Measurements from ENCODE around the gene PRKCH.

PRKCH gene

GRCh38 chr14:61562321-61563161, 241.2 kb downstream of the PRKCH start:
- peak; percentile 69 for DNase-seq (ENCODE audit: low spot score)
- peaks cover 5% of the 10 kb centered on the region for H3K9me3 Mint-ChIP-seq
- peaks cover 2% of the 10 kb centered on the region for H3K36me3 Mint-ChIP-seq (ENCODE audit: low read depth)
- peaks cover 20% of the 10 kb centered on the region for H3K4me1 Mint-ChIP-seq (ENCODE audit: low read depth)
- peaks cover 17% of the 10 kb centered on the region for H3K27me3 Mint-ChIP-seq (ENCODE audit: low read depth)
- H3K4me3 Mint-ChIP-seq: no peak overlapping the region
- no peak overlapping the region for H3K27ac Mint-ChIP-seq

- Mint-ChIP-seq H3K4me1 (ENCODE audit: low read depth) (peaks cover 25% of the 10 kb centered on the region), H3K27ac (no peak overlapping the region), H3K36me3 (ENCODE audit: low read depth) (peaks cover 2% of the 10 kb centered on the region), H3K27me3 (ENCODE audit: low read depth) (peaks cover 21% of the 10 kb centered on the region), H3K9me3 (peaks cover 5% of the 10 kb centered on the region), H3K4me3 (no peak overlapping the region)
- DNase-seq (ENCODE audit: low spot score): no peak
These were observed 241.8 kb downstream of the PRKCH start for GRCh38 chr14:61563162-61563511.

DNA sequence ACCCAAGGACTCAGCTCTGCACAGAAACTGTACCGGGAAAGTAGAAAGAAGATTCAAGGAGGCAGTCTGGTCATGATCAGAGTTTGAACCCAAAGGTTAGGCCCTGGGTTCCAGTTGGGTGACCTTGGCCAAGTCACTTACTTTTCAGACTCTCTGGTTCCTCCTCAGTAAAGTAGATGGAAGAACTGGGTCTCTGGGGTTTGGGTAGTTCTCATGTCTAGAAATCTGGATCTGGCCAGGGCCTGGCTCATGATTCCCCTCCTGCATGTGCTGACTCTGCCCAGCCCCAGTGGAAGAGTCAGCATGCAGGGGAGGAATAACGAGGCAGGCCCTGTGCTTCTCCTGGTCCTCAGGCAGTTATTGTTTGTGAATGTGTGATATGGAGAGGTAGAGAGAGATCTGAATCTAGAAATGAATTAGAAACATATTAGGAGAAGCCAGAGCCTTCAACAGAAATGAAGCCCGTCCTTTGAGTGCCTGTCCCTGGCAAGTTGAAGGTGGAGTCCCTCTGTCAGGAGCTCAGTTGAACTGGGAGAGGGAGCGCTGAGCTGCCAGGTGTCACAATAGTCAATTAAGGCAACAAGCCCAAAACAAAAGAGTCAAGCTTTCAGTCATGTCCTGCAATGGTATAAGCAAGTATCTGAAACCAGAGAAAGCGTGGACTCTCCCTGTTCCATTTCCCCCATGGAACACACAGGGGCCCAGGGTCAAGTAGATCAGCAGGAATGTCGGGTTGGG, 242.7 kb downstream of the PRKCH start:
- H3K9me3 Mint-ChIP-seq: peaks cover 5% of the 10 kb centered on the region
- DNase-seq (ENCODE audit: low spot score): no peak
- peaks cover 31% of the 10 kb centered on the region for H3K4me1 Mint-ChIP-seq (ENCODE audit: low read depth)
- no peak overlapping the region for H3K27ac Mint-ChIP-seq
- peaks cover 2% of the 10 kb centered on the region for H3K36me3 Mint-ChIP-seq (ENCODE audit: low read depth)
- peaks cover 27% of the 10 kb centered on the region for H3K27me3 Mint-ChIP-seq (ENCODE audit: low read depth)
- no peak overlapping the region for H3K4me3 Mint-ChIP-seq

GRCh38 chr14:61564618-61565091, 243.3 kb downstream of the PRKCH start:
- no peak for DNase-seq (ENCODE audit: low spot score)
- peaks cover 37% of the 10 kb centered on the region for H3K4me1 Mint-ChIP-seq (ENCODE audit: low read depth)
- H3K27me3 Mint-ChIP-seq (ENCODE audit: low read depth): peaks cover 32% of the 10 kb centered on the region
- no peak overlapping the region for H3K27ac Mint-ChIP-seq
- no peak overlapping the region for H3K4me3 Mint-ChIP-seq
- peaks cover 2% of the 10 kb centered on the region for H3K36me3 Mint-ChIP-seq (ENCODE audit: low read depth)
- peaks cover 5% of the 10 kb centered on the region for H3K9me3 Mint-ChIP-seq

DNA sequence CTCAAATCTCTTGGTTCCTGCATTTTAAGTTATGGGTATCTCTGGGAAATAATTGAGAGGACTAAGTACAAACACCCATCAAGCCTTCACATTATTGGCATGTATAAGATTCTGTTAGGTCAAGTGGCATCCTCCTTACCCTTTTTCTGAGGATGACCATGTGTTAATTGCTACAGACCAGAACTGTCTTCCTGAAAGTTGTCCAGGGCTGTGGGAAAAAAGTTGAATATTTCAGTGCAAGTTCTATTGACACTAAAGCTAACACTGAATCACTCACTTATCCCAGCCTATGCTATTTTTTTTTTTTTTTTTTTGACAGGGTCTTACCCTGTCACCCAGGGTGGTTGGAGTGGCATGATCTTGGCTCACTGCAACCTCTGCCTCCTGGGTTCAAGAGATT, 243.8 kb downstream of the PRKCH start:
- Mint-ChIP-seq H3K9me3 (peaks cover 5% of the 10 kb centered on the region), H3K36me3 (ENCODE audit: low read depth) (peaks cover 2% of the 10 kb centered on the region), H3K27me3 (ENCODE audit: low read depth) (peaks cover 38% of the 10 kb centered on the region), H3K4me1 (ENCODE audit: low read depth) (peaks cover 43% of the 10 kb centered on the region), H3K4me3 (no peak overlapping the region), H3K27ac (no peak overlapping the region)
- DNase-seq (ENCODE audit: low spot score): no peak

DNA sequence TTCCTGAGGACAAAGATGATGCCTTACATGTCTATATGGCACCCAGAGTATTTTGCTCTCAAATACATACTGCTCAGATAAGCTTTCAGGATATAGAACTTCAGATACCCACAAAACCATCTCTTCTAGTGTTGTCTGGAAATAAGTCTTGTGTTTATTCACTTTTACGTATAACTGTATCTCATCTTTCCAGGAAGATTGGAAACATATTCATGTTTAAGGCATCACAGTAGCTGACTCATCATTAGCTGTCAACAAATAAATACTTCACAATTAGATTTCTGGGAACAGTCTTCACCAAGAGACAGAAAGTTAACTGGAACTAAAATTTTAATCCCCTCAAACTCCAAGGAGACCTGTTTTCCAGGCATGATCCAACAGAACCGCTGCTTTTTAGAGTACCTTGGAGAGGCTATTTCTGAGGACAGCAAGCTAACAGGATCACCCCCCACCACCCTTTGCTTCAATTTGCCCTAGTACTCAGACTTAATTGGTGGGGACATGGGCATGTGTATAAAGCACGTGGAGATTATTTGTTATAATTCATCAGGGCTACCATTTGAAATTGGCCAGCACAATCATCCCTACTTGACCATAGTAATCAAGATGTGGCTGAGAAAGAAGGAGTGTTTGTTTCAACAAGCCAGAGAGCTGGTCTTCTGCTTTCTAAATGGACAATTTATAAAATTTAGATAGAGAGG, 244.6 kb downstream of the PRKCH start:
- H3K4me1 Mint-ChIP-seq (ENCODE audit: low read depth): peaks cover 49% of the 10 kb centered on the region
- H3K27me3 Mint-ChIP-seq (ENCODE audit: low read depth): peaks cover 46% of the 10 kb centered on the region

GRCh38 chr14:61566537-61567225, 245.3 kb downstream of the PRKCH start:
- Mint-ChIP-seq H3K9me3 (peaks cover 5% of the 10 kb centered on the region), H3K27me3 (ENCODE audit: low read depth) (peaks cover 53% of the 10 kb centered on the region), H3K27ac (no peak overlapping the region), H3K4me1 (ENCODE audit: low read depth) (peaks cover 51% of the 10 kb centered on the region), H3K4me3 (no peak overlapping the region), H3K36me3 (ENCODE audit: low read depth) (peaks cover 2% of the 10 kb centered on the region)
- no peak for DNase-seq (ENCODE audit: low spot score)

More for the DNA sequence above, 244.6 kb downstream of the PRKCH start:
- H3K9me3 Mint-ChIP-seq: peaks cover 5% of the 10 kb centered on the region
- H3K36me3 Mint-ChIP-seq (ENCODE audit: low read depth): peaks cover 2% of the 10 kb centered on the region
- H3K4me3 Mint-ChIP-seq: no peak overlapping the region
- no peak for DNase-seq (ENCODE audit: low spot score)
- no peak overlapping the region for H3K27ac Mint-ChIP-seq

DNA sequence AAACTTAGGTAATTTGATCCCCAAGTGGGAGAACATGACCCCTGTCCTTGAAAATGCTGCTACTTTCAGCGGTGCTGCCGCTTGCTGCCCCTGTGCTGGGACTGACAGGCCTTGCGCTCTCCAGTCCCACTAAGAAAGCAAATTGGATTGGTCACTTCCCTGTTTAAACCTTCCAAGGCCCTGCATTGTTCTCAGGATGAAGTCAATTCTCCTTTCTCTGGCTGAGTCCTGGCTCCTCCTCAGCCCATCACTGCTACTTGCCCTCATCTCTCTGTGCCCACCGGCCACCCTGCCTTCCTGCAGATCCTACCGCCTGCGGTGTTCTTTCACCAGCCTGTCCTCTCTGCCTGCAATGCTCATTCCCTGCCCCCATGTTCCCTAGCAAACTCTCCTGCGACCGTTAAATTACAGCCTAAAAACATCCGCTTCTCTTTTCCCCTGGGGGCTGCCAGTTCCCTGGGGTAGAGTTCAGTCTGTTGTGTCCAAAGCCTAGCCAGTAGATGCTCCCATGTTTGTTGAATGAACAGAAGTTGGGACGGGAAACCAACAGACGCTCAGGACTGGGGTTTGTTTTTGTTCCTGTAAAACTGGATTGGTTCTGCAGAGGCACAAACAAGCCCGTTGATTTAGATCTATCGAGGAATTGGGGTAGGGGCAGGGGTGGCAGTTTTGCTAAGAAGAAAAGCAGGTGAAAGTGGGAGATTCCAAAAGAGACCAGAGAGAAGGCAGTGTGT, 246.6 kb downstream of the PRKCH start:
- H3K4me1 Mint-ChIP-seq (ENCODE audit: low read depth): peaks cover 42% of the 10 kb centered on the region
- H3K9me3 Mint-ChIP-seq: peaks cover 5% of the 10 kb centered on the region

GRCh38 chr14:61568572-61569011, 247.2 kb downstream of the PRKCH start:
- peak; percentile 41 for DNase-seq (ENCODE audit: low spot score)
- no peak overlapping the region for H3K27ac Mint-ChIP-seq
- H3K9me3 Mint-ChIP-seq: peaks cover 5% of the 10 kb centered on the region
- peaks cover 36% of the 10 kb centered on the region for H3K4me1 Mint-ChIP-seq (ENCODE audit: low read depth)
- peaks cover 2% of the 10 kb centered on the region for H3K36me3 Mint-ChIP-seq (ENCODE audit: low read depth)
- peak overlapping the region; percentile 69 for H3K4me3 Mint-ChIP-seq
- H3K27me3 Mint-ChIP-seq (ENCODE audit: low read depth): peaks cover 69% of the 10 kb centered on the region

More for the DNA sequence above, 246.6 kb downstream of the PRKCH start:
- peaks cover 2% of the 10 kb centered on the region for H3K36me3 Mint-ChIP-seq (ENCODE audit: low read depth)
- peaks cover 63% of the 10 kb centered on the region for H3K27me3 Mint-ChIP-seq (ENCODE audit: low read depth)
- H3K27ac Mint-ChIP-seq: no peak overlapping the region
- H3K4me3 Mint-ChIP-seq: peak overlapping the region; percentile 69
- no peak for DNase-seq (ENCODE audit: low spot score)

- DNase-seq (ENCODE audit: low spot score): no peak
- H3K4me1 Mint-ChIP-seq (ENCODE audit: low read depth): peaks cover 33% of the 10 kb centered on the region
- H3K4me3 Mint-ChIP-seq: peak overlapping the region; percentile 47
- H3K27ac Mint-ChIP-seq: no peak overlapping the region
- H3K9me3 Mint-ChIP-seq: peaks cover 5% of the 10 kb centered on the region
- peaks cover 71% of the 10 kb centered on the region for H3K27me3 Mint-ChIP-seq (ENCODE audit: low read depth)
- peaks cover 2% of the 10 kb centered on the region for H3K36me3 Mint-ChIP-seq (ENCODE audit: low read depth)
These were observed 247.9 kb downstream of the PRKCH start for GRCh38 chr14:61569308-61569707.

- DNase-seq (ENCODE audit: low spot score): peak; percentile 48
- H3K4me1 Mint-ChIP-seq (ENCODE audit: low read depth): peaks cover 33% of the 10 kb centered on the region
- peak overlapping the region; percentile 42 for H3K4me3 Mint-ChIP-seq
- peaks cover 2% of the 10 kb centered on the region for H3K36me3 Mint-ChIP-seq (ENCODE audit: low read depth)
- peaks cover 5% of the 10 kb centered on the region for H3K9me3 Mint-ChIP-seq
- H3K27me3 Mint-ChIP-seq (ENCODE audit: low read depth): peaks cover 74% of the 10 kb centered on the region
- H3K27ac Mint-ChIP-seq: peak overlapping the region; percentile 60
These were observed 248.6 kb downstream of the PRKCH start for GRCh38 chr14:61569812-61570548.

- Mint-ChIP-seq H3K27me3 (ENCODE audit: low read depth) (peaks cover 81% of the 10 kb centered on the region), H3K4me3 (no peak overlapping the region), H3K9me3 (peaks cover 3% of the 10 kb centered on the region), H3K27ac (peak overlapping the region; percentile 60), H3K36me3 (ENCODE audit: low read depth) (peaks cover 2% of the 10 kb centered on the region), H3K4me1 (ENCODE audit: low read depth) (peaks cover 33% of the 10 kb centered on the region)
- DNase-seq (ENCODE audit: low spot score): no peak
These were observed 249.3 kb downstream of the PRKCH start for GRCh38 chr14:61570549-61571290.

Measured in T-helper 2 cell treated with Interferon-gamma antibody and Interleukin-4, amounts not matched to agents 5 μg/mL and 100 μg/mL, for 36 hours (primary cell).